HCT116 (cell line): ENCODE results near the gene SPI1. TPM values are rescaled to one million over a fixed set of nuclear protein-coding genes. Genes with fewer than 3 reads are reported as not detected.

ENCODE experiments used
- ATAC-seq: fragments of 200-7000 bp; cut with Tn5 transposase; 2 replicates; pipeline ENCODE4 v1.9.1; 2020; ENCODE audit warnings: mild to moderate bottlenecking, moderate library complexity
- BruUV-seq: library from RNA; stranded (reverse); fragments of 400-500 nt; replicated peaks from 2 replicates; lab custom pipeline; 2021; lab: Mats Ljungman, UMichigan
- CTCF ChIA-PET: fragments of 300-600 bp; sonication (Branson Sonifier 250); formaldehyde crosslinking; loops from one replicate; lab custom pipeline; 2021; ENCODE audit warnings: antibody characterized with exemption; lab: Charles Lee
- POLR2A ChIA-PET: fragments of 300-600, 350-600 bp; sonication (Branson Sonifier 250); formaldehyde crosslinking; loops from one replicate; lab custom pipeline; 2021; ENCODE audit warnings: antibody characterized with exemption; lab: Charles Lee
- RAD21 ChIA-PET, 2 experiments: fragments of 300-600 bp; sonication (Branson Sonifier 250); formaldehyde crosslinking; loops; one replicate each; lab custom pipeline; 2023; ENCODE audit warnings: low total read pairs in 2 of 2; ENCODE audit not compliant: uncharacterized antibody in 2 of 2, unreplicated experiment in 2 of 2, low non-redundant PET in 1 of 2; lab: Charles Lee
- DNase-seq: peaks from one replicate; pipeline ENCODE4 v3.0.0-alpha.2; 2010; ENCODE audit warnings: low read depth, low spot score
- H2AFZ ChIP-seq: fragments of 200-600 bp; shearing (Covaris generic), sonication (generic); 2 replicates; pipeline ENCODE4 v1.6.1; 2017; ENCODE audit warnings: low read depth, mixed run types, mixed read lengths, antibody characterized with exemption, low read length; ENCODE audit not compliant: poor library complexity, severe bottlenecking
- H3K27ac ChIP-seq: 2 replicates; pipeline ENCODE4 v1.5.1; 2012; ENCODE audit warnings: low read depth, low read length
- H3K27me3 ChIP-seq: fragments of 200-600 bp; sonication (generic); 2 replicates; pipeline ENCODE4 v1.6.1; 2016; ENCODE audit warnings: mixed run types, low read length, mixed read lengths; ENCODE audit not compliant: insufficient read depth
- H3K36me3 ChIP-seq, 2 experiments: fragments of 200-500 bp in 1 of 2; fragments of 200-600 bp in 1 of 2; sonication (Bioruptor generic) in 1 of 2; sonication (generic) in 1 of 2; 2 replicates each; pipeline versions ENCODE4 v1.5.1 to v1.6.1; 2014 to 2016; ENCODE audit warnings: low read length in 2 of 2, inconsistent platforms in 1 of 2, mixed read lengths in 1 of 2, mixed run types in 1 of 2; ENCODE audit not compliant: insufficient read depth in 2 of 2, control insufficient read depth in 1 of 2
- H3K4me1 ChIP-seq, 2 experiments: fragments of 200-600 bp in 1 of 2; sonication (generic) in 1 of 2; 2 replicates each; pipeline versions ENCODE4 v1.5.1 to v1.6.1; 2012 to 2017; ENCODE audit warnings: low read length in 2 of 2, inconsistent platforms in 1 of 2, mild to moderate bottlenecking in 1 of 2, mixed read lengths in 1 of 2, mixed run types in 1 of 2, moderate library complexity in 1 of 2; ENCODE audit not compliant: insufficient read depth in 2 of 2, control insufficient read depth in 1 of 2
- H3K4me2 ChIP-seq: fragments of 200-600 bp; sonication (generic); 2 replicates; pipeline ENCODE4 v1.6.1; 2017; ENCODE audit warnings: mixed run types, low read length, mixed read lengths
- H3K4me3 ChIP-seq, 2 experiments: fragments of 200-600 bp in 1 of 2; sonication (generic) in 1 of 2; replicated peaks in 1 of 2; 2 replicates each; pipeline ENCODE4 v1.5.1; 2011 to 2016; ENCODE audit warnings: low read length in 2 of 2, control low read depth in 1 of 2, low read depth in 1 of 2, mild to moderate bottlenecking in 1 of 2, mixed read lengths in 1 of 2, mixed run types in 1 of 2
- H3K79me2 ChIP-seq: fragments of 200-600 bp; sonication (generic); 2 replicates; pipeline ENCODE4 v1.6.1; 2017; ENCODE audit warnings: mild to moderate bottlenecking, mixed run types, low read length, moderate library complexity, mixed read lengths; ENCODE audit not compliant: insufficient read depth
- H3K9ac ChIP-seq: fragments of 200-600 bp; sonication (generic); 2 replicates; pipeline ENCODE4 v1.6.1; 2016; ENCODE audit warnings: low read length, mixed read lengths
- H3K9me2 ChIP-seq: fragments of 200-600 bp; sonication (generic), shearing (Covaris generic); 2 replicates; pipeline ENCODE4 v1.6.1; 2017; ENCODE audit warnings: mixed run types, mild to moderate bottlenecking, moderate library complexity; ENCODE audit not compliant: insufficient read depth
- H3K9me3 ChIP-seq, 2 experiments: fragments of 200-500 bp in 1 of 2; fragments of 200-600 bp in 1 of 2; sonication (Bioruptor generic) in 1 of 2; sonication (generic) in 1 of 2; 2 replicates each; pipeline ENCODE4 v1.6.1; 2014 to 2017; ENCODE audit warnings: low read length in 2 of 2, mixed read lengths in 2 of 2, inconsistent platforms in 1 of 2, low read depth in 1 of 2, mild to moderate bottlenecking in 1 of 2, mixed run types in 1 of 2, moderate library complexity in 1 of 2; ENCODE audit not compliant: control insufficient read depth in 1 of 2, insufficient read depth in 1 of 2
- H4K20me1 ChIP-seq: fragments of 200-600 bp; sonication (generic), shearing (Covaris generic); 2 replicates; pipeline ENCODE4 v1.6.1; 2017; ENCODE audit warnings: mixed run types, mild to moderate bottlenecking, moderate library complexity; ENCODE audit not compliant: insufficient read depth
- CBX3 ChIP-seq: IDR thresholded peaks from 2 replicates; pipeline ENCODE4 v1.6.1; 2012; ENCODE audit warnings: low read depth
- CEBPB ChIP-seq: IDR thresholded peaks from 2 replicates; pipeline ENCODE4 v1.6.1; 2012; ENCODE audit warnings: low read depth
- ELF1 ChIP-seq: IDR thresholded peaks from 2 replicates; pipeline ENCODE4 v1.6.1; 2012; ENCODE audit warnings: low read depth, borderline replicate concordance
- EZH2phosphoT487 ChIP-seq: fragments of 200-600 bp; IDR thresholded peaks from 2 replicates; pipeline ENCODE4 v1.6.1; 2018; ENCODE audit warnings: antibody characterized with exemption, borderline replicate concordance
- FOSL1 ChIP-seq: IDR thresholded peaks from 2 replicates; pipeline ENCODE4 v1.6.1; 2012; ENCODE audit warnings: low read depth
- JUND ChIP-seq: IDR thresholded peaks from 2 replicates; pipeline ENCODE4 v1.6.1; 2012
- POLR2A ChIP-seq: IDR thresholded peaks from 2 replicates; pipeline ENCODE4 v1.7.0; 2011; ENCODE audit warnings: borderline replicate concordance; ENCODE audit not compliant: insufficient read depth, insufficient read length; ENCODE audit errors: extremely low read depth
- POLR2AphosphoS5 ChIP-seq: IDR thresholded peaks from 2 replicates; pipeline ENCODE4 v1.6.1; 2011; ENCODE audit warnings: mild to moderate bottlenecking, low read depth, low read length, moderate library complexity
- RAD21 ChIP-seq: IDR thresholded peaks from 2 replicates; pipeline ENCODE4 v1.6.1; 2012; ENCODE audit warnings: low read depth, mild to moderate bottlenecking
- SIN3A ChIP-seq: IDR thresholded peaks from 2 replicates; pipeline ENCODE4 v1.6.1; 2012; ENCODE audit warnings: low read depth
- SP1 ChIP-seq: IDR thresholded peaks from 2 replicates; pipeline ENCODE4 v1.6.1; 2012; ENCODE audit warnings: low read depth
- SRF ChIP-seq: IDR thresholded peaks from 2 replicates; pipeline ENCODE4 v1.6.1; 2012; ENCODE audit warnings: low read depth
- YY1 ChIP-seq: IDR thresholded peaks from 2 replicates; pipeline ENCODE4 v1.6.1; 2011; ENCODE audit warnings: low read length, low read depth, moderate library complexity, mild to moderate bottlenecking; ENCODE audit not compliant: insufficient replicate concordance; ENCODE audit errors: extremely low read depth
- ZFX ChIP-seq: fragments of 450-650 bp; IDR thresholded peaks from 2 replicates; pipeline ENCODE4 v1.6.1; 2017
- intact Hi-C: fragments of 100-400 bp; cut with micrococcal nuclease; formaldehyde crosslinking; loops from 2 replicates; pipeline ENCODE4 v1.10.0; 2022
- total RNA-seq: library from RNA; stranded (reverse); gene quantifications from one replicate; pipeline ENCODE4 v1.2.1, GENCODE V29; 2021; ENCODE audit not compliant: unreplicated experiment
- TF ChIP-seq, protein P1 (sequence below): IDR thresholded peaks from 2 replicates; pipeline ENCODE4 v1.6.1; 2012
- TF ChIP-seq, protein P2 (sequence below): IDR thresholded peaks from 2 replicates; pipeline ENCODE4 v1.6.1; 2011; ENCODE audit warnings: mild to moderate bottlenecking, low read length, moderate library complexity; ENCODE audit not compliant: insufficient replicate concordance; ENCODE audit errors: extremely low read depth
- TF ChIP-seq, protein P3 (sequence below): IDR thresholded peaks from 2 replicates; pipeline ENCODE4 v1.6.1; 2012
- TF ChIP-seq, protein P4 (sequence below), 3 experiments: fragments of 200-600 bp in 1 of 3; sonication (generic) in 1 of 3; IDR thresholded peaks in 2 of 3; conservative IDR thresholded peaks in 1 of 3; 2 replicates each; pipeline ENCODE4 v1.5.1; 2012 to 2017; ENCODE audit warnings: low read depth in 2 of 3, low read length in 2 of 3, antibody characterized with exemption in 1 of 3, borderline replicate concordance in 1 of 3, control low read depth in 1 of 3, mild to moderate bottlenecking in 1 of 3, mixed read lengths in 1 of 3, mixed run types in 1 of 3, moderate library complexity in 1 of 3; ENCODE audit not compliant: insufficient read depth in 1 of 3

The SPI1 gene
- total RNA-seq, 1 experiment from 2014 or later: 0.32 TPM

DNA sequence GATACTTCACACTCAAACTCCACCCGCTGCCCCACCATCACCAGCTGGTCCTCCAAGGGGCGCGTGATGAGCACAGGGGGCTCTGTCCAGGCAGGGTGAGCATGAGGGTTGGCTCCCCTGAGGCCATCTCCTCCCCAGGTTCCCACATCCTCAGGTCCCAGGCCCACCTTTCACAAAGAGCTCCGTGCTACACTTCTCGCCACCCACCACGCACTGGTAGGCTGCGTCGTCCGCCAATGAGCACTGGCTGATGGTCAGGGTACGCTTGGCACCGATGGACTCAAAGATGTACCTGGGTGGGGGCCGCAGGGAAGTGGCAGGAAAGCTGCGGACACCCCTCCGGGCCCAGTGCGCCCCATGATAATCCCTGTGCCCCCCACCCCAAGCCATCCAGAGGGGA lies 35.5 kb downstream of the SPI1 start (continued):
- TF ChIP-seq SP1: no peak
- no peak for TF ChIP-seq EZH2phosphoT487
- TF ChIP-seq, protein P1, sequence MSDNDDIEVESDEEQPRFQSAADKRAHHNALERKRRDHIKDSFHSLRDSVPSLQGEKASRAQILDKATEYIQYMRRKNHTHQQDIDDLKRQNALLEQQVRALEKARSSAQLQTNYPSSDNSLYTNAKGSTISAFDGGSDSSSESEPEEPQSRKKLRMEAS: no peak
- TF ChIP-seq SIN3A: no peak
- TF ChIP-seq, all 23 proteins: peak for 0

DNA sequence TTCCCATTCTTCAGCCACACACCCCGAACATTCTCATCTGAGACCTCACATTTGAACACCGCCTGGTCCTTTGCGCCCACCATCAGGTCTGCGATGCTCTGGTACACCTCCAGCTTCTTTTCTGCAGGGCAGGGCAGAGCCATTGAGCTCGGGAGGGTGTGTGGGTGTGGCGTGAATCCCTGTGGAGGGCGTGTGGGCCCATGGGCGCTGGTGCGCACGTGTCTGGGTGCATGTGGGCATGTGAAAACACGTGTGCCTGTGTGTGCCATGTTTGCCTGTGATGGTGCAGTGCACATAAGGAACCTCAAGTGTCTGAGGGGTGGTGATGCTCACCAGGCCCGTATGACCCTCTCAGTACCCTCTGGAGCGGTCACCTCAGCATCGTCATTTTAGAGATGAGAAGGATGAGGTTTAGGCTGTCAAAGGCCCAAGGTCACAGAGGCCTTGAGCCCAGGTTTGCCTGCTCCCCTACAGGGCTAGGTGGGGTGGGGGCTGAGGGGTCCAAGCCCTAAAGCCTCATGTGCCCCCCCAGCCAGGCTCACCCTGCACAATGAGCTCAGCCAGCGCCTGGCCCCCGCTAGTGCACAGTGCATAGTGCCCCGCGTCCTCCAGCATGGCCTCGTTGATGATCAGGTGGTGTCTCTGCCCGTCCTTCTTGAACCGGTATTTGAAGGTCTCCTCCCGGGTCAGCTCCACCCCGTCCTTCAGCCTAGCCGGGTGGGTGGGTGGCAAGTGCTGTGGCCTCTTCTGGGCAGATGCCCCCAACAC lies 36.1 kb downstream of the SPI1 start:
- DNase-seq (no peak), ATAC-seq (no peak)
- RAD21 ChIA-PET: no interaction called here
- Histone ChIP-seq H3K4me1 (peaks cover under 1 to 5% of the 10 kb centered on the region in 2 experiments; a peak in 3 of 4 replicates), H3K9me2 (no peaks in the 10 kb centered on the region), H3K4me3 (no peak overlapping the region), H3K9me3 (no peaks in the 10 kb centered on the region), H2AFZ (no peak overlapping the region), H3K79me2 (no peaks in the 10 kb centered on the region), H3K9ac (no peak overlapping the region), H3K27me3 (no peaks in the 10 kb centered on the region), H3K4me2 (no peak overlapping the region), H3K36me3 (no peaks in the 10 kb centered on the region), H4K20me1 (no peaks in the 10 kb centered on the region), H3K27ac (no peak overlapping the region)
- CTCF ChIA-PET: no interaction called here
- intact Hi-C loops: no loop called here
- POLR2A ChIA-PET: no interaction called here
- no TSS peak for BruUV-seq
- TF ChIP-seq SRF (no peak), RAD21 (no peak), SP1 (no peak), YY1 (no peak), ZFX (no peak), FOSL1 (no peak), CBX3 (no peak), POLR2AphosphoS5 (no peak), ELF1 (no peak), CEBPB (no peak), JUND (no peak), POLR2A (no peak)
- TF ChIP-seq, protein P2, sequence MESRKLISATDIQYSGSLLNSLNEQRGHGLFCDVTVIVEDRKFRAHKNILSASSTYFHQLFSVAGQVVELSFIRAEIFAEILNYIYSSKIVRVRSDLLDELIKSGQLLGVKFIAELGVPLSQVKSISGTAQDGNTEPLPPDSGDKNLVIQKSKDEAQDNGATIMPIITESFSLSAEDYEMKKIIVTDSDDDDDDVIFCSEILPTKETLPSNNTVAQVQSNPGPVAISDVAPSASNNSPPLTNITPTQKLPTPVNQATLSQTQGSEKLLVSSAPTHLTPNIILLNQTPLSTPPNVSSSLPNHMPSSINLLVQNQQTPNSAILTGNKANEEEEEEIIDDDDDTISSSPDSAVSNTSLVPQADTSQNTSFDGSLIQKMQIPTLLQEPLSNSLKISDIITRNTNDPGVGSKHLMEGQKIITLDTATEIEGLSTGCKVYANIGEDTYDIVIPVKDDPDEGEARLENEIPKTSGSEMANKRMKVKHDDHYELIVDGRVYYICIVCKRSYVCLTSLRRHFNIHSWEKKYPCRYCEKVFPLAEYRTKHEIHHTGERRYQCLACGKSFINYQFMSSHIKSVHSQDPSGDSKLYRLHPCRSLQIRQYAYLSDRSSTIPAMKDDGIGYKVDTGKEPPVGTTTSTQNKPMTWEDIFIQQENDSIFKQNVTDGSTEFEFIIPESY: no peak
- TF ChIP-seq, protein P3, sequence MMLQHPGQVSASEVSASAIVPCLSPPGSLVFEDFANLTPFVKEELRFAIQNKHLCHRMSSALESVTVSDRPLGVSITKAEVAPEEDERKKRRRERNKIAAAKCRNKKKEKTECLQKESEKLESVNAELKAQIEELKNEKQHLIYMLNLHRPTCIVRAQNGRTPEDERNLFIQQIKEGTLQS: no peak
- TF ChIP-seq, protein P4, sequence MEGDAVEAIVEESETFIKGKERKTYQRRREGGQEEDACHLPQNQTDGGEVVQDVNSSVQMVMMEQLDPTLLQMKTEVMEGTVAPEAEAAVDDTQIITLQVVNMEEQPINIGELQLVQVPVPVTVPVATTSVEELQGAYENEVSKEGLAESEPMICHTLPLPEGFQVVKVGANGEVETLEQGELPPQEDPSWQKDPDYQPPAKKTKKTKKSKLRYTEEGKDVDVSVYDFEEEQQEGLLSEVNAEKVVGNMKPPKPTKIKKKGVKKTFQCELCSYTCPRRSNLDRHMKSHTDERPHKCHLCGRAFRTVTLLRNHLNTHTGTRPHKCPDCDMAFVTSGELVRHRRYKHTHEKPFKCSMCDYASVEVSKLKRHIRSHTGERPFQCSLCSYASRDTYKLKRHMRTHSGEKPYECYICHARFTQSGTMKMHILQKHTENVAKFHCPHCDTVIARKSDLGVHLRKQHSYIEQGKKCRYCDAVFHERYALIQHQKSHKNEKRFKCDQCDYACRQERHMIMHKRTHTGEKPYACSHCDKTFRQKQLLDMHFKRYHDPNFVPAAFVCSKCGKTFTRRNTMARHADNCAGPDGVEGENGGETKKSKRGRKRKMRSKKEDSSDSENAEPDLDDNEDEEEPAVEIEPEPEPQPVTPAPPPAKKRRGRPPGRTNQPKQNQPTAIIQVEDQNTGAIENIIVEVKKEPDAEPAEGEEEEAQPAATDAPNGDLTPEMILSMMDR (IDR thresholded peaks at IDR 0.05 in 2 of 3, conservative IDR thresholded peaks at IDR 0.05 in 1 of 3; ENCODE audit: borderline replicate concordance in 1 of 3, insufficient read depth in 1 of 3, low read depth in 2 of 3, low read length in 2 of 3): no peak
- TF ChIP-seq, protein P1: no peak
